MCF 10A (cell line): ENCODE results near the gene SPATS2. TPM values are rescaled to one million over a fixed set of nuclear protein-coding genes. Genes with fewer than 3 reads are reported as not detected.

Source experiments
- BruUV-seq: library from RNA; stranded (reverse); fragments of 400-500 nt; replicated peaks from 2 replicates; lab custom pipeline; 2021; lab: Mats Ljungman, UMichigan
- CTCF ChIA-PET: fragments of 300-600 bp; sonication (Branson Sonifier 250); formaldehyde crosslinking; extraction: SDS; loops from one replicate; lab custom pipeline; 2021; ENCODE audit warnings: antibody characterized with exemption, inconsistent platforms; lab: Yijun Ruan, JAX
- POLR2A ChIA-PET: fragments of 300-600, 350-650 bp; sonication (Branson Sonifier 250); formaldehyde crosslinking; extraction: SDS; loops from one replicate; lab custom pipeline; 2020; ENCODE audit warnings: antibody characterized with exemption, inconsistent platforms; lab: Yijun Ruan, JAX
- DNase-seq: peaks from one replicate; pipeline ENCODE4 v3.0.0-alpha.2; 2018; ENCODE audit not compliant: unreplicated experiment
- H3K27ac Mint-ChIP-seq: one replicate; pipeline ENCODE4 v1.8.0; 2022; ENCODE audit warnings: mild to moderate bottlenecking, low read depth, mixed read lengths; ENCODE audit not compliant: unreplicated experiment
- H3K27me3 Mint-ChIP-seq: one replicate; pipeline ENCODE4 v1.8.0; 2022; ENCODE audit warnings: mixed read lengths; ENCODE audit not compliant: insufficient read depth, unreplicated experiment
- H3K36me3 Mint-ChIP-seq: one replicate; pipeline ENCODE4 v1.8.0; 2022; ENCODE audit warnings: mild to moderate bottlenecking, moderate library complexity, mixed read lengths; ENCODE audit not compliant: insufficient read depth, unreplicated experiment
- H3K4me1 Mint-ChIP-seq: one replicate; pipeline ENCODE4 v1.8.0; 2022; ENCODE audit warnings: mixed read lengths; ENCODE audit not compliant: insufficient read depth, unreplicated experiment
- H3K4me3 Mint-ChIP-seq: one replicate; pipeline ENCODE4 v1.8.0; 2022; ENCODE audit warnings: mild to moderate bottlenecking, moderate library complexity, mixed read lengths; ENCODE audit not compliant: unreplicated experiment
- H3K9me3 Mint-ChIP-seq: one replicate; pipeline ENCODE4 v1.8.0; 2022; ENCODE audit warnings: mixed read lengths; ENCODE audit not compliant: unreplicated experiment
- CTCF ChIP-seq: fragments of 200-600 bp; IDR thresholded peaks from one replicate; pipeline ENCODE4 v1.8.0; 2022; ENCODE audit warnings: antibody characterized with exemption, mild to moderate bottlenecking; ENCODE audit not compliant: unreplicated experiment
- intact Hi-C: fragments of 100-400 bp; cut with micrococcal nuclease; formaldehyde crosslinking; loops from 2 replicates; pipeline ENCODE4 v1.14.1; 2022
- total RNA-seq: library from RNA; stranded (reverse); gene quantifications from 2 replicates; pipeline ENCODE4 v1.2.3, GENCODE V29; 2022

Gene SPATS2
- total RNA-seq, 1 experiment from 2014 or later, result 26.0 TPM

GRCh38 chr12:49511410-49511809 lies 144.1 kb downstream of the SPATS2 start:
- Mint-ChIP-seq H3K4me3 (no peak overlapping the region), H3K27me3 (no peaks in the 10 kb centered on the region), H3K27ac (no peak overlapping the region), H3K4me1 (peaks cover 15% of the 10 kb centered on the region), H3K36me3 (peaks cover 2% of the 10 kb centered on the region), H3K9me3 (no peaks in the 10 kb centered on the region)
- intact Hi-C loops, result no loop called here
- TF ChIP-seq CTCF, result no peak
- CTCF ChIA-PET, result interaction anchor here (0.6 to 14.9 kb wide), 10 partner anchors 41 to 227 kb away, joined by 3 to 288 read pairs (median 6); partner anchors contain the start of genes DNAJC22 and SPATS2
- BruUV-seq, result no TSS peak
- DNase-seq, result no peak
- POLR2A ChIA-PET, result interaction anchor here (0.9 to 2.1 kb wide), 2 partner anchors 145 to 153 kb away, joined by 5 to 8 read pairs; partner anchors contain the start of gene SPATS2

- BruUV-seq, result no TSS peak
- Mint-ChIP-seq H3K4me1 (peaks cover 8% of the 10 kb centered on the region), H3K27me3 (no peaks in the 10 kb centered on the region), H3K27ac (no peak overlapping the region), H3K4me3 (no peak overlapping the region), H3K9me3 (no peaks in the 10 kb centered on the region), H3K36me3 (peaks cover 5% of the 10 kb centered on the region)
- CTCF ChIA-PET, result interaction anchor here (0.6 to 14.9 kb wide), 13 partner anchors 9 to 260 kb away, joined by 3 to 288 read pairs (median 8); partner anchors contain the start of genes DNAJC22 and SPATS2
- TF ChIP-seq CTCF, result no peak
- intact Hi-C loops, result no loop called here
- DNase-seq, result no peak
- POLR2A ChIA-PET, result interaction anchor here (0.7 to 1.5 kb wide), 7 partner anchors 21 to 248 kb away, joined by 3 to 10 read pairs (median 4); partner anchors contain the start of genes SPATS2 and TUBA1C
Observed at GRCh38 chr12:49512546-49512945, 145.3 kb downstream of the SPATS2 start.

- ChIA-PET CTCF (interaction anchor here (0.6 to 14.9 kb wide), 14 partner anchors 9 to 227 kb away, joined by 3 to 288 read pairs (median 8); partner anchors contain the start of genes C1QL4 and DNAJC22), POLR2A (interaction anchor here (0.9 to 3.8 kb wide), 6 partner anchors 24 to 157 kb away, joined by 3 to 45 read pairs (median 10); partner anchors contain the start of genes PRPF40B and SPATS2)
- H3K36me3 Mint-ChIP-seq, result peaks cover 5% of the 10 kb centered on the region
- no TSS peak for BruUV-seq
- H3K27ac Mint-ChIP-seq, result peak overlapping the region; percentile 49
- H3K27me3 Mint-ChIP-seq, result no peaks in the 10 kb centered on the region
- H3K4me1 Mint-ChIP-seq, result peaks cover 15% of the 10 kb centered on the region
- peak; percentile 69 for DNase-seq
- H3K4me3 Mint-ChIP-seq, result no peak overlapping the region
- no peaks in the 10 kb centered on the region for H3K9me3 Mint-ChIP-seq
- TF ChIP-seq CTCF, result no peak
- intact Hi-C loops, result loop anchor here (2.0 kb wide), 1 partner anchor 66 kb away; no protein-coding TSS in a partner anchor
Observed at GRCh38 chr12:49515266-49515665, 148.0 kb downstream of the SPATS2 start.

GRCh38 chr12:49518914-49519573 lies 151.8 kb downstream of the SPATS2 start:
- peaks cover 15% of the 10 kb centered on the region for H3K4me1 Mint-ChIP-seq
- BruUV-seq, result no TSS peak
- TF ChIP-seq CTCF, result no peak
- ChIA-PET POLR2A (interaction anchor here (0.6 to 2.2 kb wide), 7 partner anchors 13 to 253 kb away, joined by 3 to 9 read pairs (median 3); partner anchors contain the start of gene SPATS2), CTCF (interaction anchor here (0.6 to 3.5 kb wide), 4 partner anchors 160 to 253 kb away, joined by 3 to 20 read pairs (median 7); no protein-coding TSS in a partner anchor)
- peaks cover 13% of the 10 kb centered on the region for H3K36me3 Mint-ChIP-seq
- no peak overlapping the region for H3K27ac Mint-ChIP-seq
- intact Hi-C loops, result no loop called here
- H3K27me3 Mint-ChIP-seq, result no peaks in the 10 kb centered on the region
- H3K4me3 Mint-ChIP-seq, result no peak overlapping the region
- no peak for DNase-seq
- H3K9me3 Mint-ChIP-seq, result no peaks in the 10 kb centered on the region
